Activated naive CD4-positive, alpha-beta T cell treated with anti-CD3 and anti-CD28 coated beads, Interleukin-2, amount 50 U/mL, for 24 hours (primary cell): ENCODE measurements around the gene CHST6.
"Not testable (repeated sequence)": the region's sequence is repeated elsewhere in the genome, so short reads cannot be mapped to it uniquely, and the experiment has no call there.

Experiments
- H3K27ac Mint-ChIP-seq: one replicate; pipeline ENCODE4 v1.8.0; 2021; ENCODE audit warnings: mild to moderate bottlenecking, mixed read lengths
- H3K27me3 Mint-ChIP-seq: one replicate; pipeline ENCODE4 v1.8.0; 2021; ENCODE audit warnings: mixed read lengths
- H3K36me3 Mint-ChIP-seq: one replicate; pipeline ENCODE4 v1.8.0; 2021; ENCODE audit warnings: mixed read lengths
- H3K4me1 Mint-ChIP-seq: one replicate; pipeline ENCODE4 v1.8.0; 2021; ENCODE audit warnings: mixed read lengths
- H3K4me3 Mint-ChIP-seq: one replicate; pipeline ENCODE4 v1.8.0; 2021; ENCODE audit warnings: mild to moderate bottlenecking, mixed read lengths
- H3K9me3 Mint-ChIP-seq: one replicate; pipeline ENCODE4 v1.8.0; 2021; ENCODE audit warnings: mixed read lengths

Gene CHST6

DNA sequence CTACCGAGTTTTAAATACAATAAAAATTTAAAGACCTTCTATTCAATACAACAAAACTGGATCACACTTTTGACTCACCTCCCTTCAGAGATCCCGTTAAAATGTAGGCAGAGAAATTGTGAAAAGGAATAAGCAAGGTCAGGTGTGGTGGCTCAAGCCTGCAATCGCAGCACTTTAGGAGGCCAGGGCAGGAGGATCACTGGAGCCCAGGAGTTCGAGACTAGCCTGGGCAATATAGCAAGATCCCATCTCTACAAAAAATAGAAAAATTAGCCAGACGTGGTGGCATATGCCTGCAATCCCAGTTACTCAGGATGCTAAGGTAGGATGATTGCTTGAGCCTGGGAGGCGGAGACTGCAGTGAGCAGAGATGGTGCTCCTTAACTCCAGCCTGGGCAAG lies 23.9 kb upstream of the CHST6 start:
- Mint-ChIP-seq H3K4me1 (peaks cover 4% of the 10 kb centered on the region), H3K27ac (no peak overlapping the region), H3K36me3 (no peaks in the 10 kb centered on the region), H3K4me3 (no peak overlapping the region), H3K9me3 (no peaks in the 10 kb centered on the region), H3K27me3 (no peaks in the 10 kb centered on the region)

GRCh38 chr16:75516189-75516966 lies 21.1 kb upstream of the CHST6 start:
- H3K9me3 Mint-ChIP-seq, H3K4me1 Mint-ChIP-seq, H3K27ac Mint-ChIP-seq, H3K27me3 Mint-ChIP-seq, H3K36me3 Mint-ChIP-seq: not testable (repeated sequence)
- H3K4me3 Mint-ChIP-seq, result peak overlapping the region; percentile 77

DNA sequence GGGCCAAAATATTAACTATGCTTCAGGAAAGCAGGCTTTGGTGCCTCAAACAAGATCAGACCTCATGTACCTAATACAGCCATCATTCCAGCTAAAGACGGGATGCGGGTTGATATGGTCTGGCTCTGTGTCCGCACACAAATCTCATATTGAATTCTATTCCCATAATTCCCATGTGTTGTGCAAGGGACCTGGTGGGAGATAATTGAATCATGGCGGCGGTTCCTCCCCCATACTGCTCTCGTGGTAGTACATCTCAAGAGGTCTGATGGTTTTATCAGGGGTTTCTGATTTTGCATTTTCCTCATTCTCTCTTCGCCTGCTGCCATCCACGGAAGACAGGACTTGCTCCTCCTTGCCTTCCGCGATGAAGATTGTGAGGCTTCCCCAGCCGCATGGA lies 19.1 kb upstream of the CHST6 start:
- Mint-ChIP-seq H3K9me3 (no peaks in the 10 kb centered on the region), H3K4me3 (no peak overlapping the region), H3K36me3 (no peaks in the 10 kb centered on the region), H3K27me3 (no peaks in the 10 kb centered on the region), H3K4me1 (peaks cover 4% of the 10 kb centered on the region), H3K27ac (no peak overlapping the region)

DNA sequence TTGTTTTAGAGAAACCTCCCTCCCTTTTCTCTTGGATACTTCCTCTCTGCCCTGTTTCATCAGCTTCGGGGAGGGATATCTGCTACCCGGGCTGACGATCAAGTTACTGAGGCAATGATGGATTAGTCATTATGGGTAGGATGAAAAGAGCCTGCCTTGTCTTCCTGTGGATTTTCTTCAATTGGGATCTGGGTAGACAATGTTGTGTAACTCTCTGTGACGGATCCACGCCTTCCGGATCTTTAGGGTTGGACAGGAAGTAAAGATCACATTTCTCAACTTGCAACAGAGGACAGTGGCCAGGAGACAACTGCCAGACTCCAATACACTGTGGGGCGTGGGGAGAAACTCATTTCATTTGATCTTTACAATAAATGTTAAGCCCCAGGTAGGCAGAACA lies 11.3 kb upstream of the CHST6 start:
- H3K36me3 Mint-ChIP-seq, result no peaks in the 10 kb centered on the region
- no peak overlapping the region for H3K27ac Mint-ChIP-seq
- H3K4me3 Mint-ChIP-seq, result no peak overlapping the region
- H3K4me1 Mint-ChIP-seq, result no peaks in the 10 kb centered on the region
- peaks cover 5% of the 10 kb centered on the region for H3K27me3 Mint-ChIP-seq
- H3K9me3 Mint-ChIP-seq, result no peaks in the 10 kb centered on the region

GRCh38 chr16:75506107-75506506 lies 10.9 kb upstream of the CHST6 start:
- H3K4me3 Mint-ChIP-seq, result no peak overlapping the region
- peaks cover 5% of the 10 kb centered on the region for H3K27me3 Mint-ChIP-seq
- no peaks in the 10 kb centered on the region for H3K9me3 Mint-ChIP-seq
- no peaks in the 10 kb centered on the region for H3K36me3 Mint-ChIP-seq
- no peaks in the 10 kb centered on the region for H3K4me1 Mint-ChIP-seq
- H3K27ac Mint-ChIP-seq, result no peak overlapping the region

GRCh38 chr16:75503801-75504200 lies 8.6 kb upstream of the CHST6 start:
- Mint-ChIP-seq H3K9me3 (no peaks in the 10 kb centered on the region), H3K4me3 (no peak overlapping the region), H3K36me3 (no peaks in the 10 kb centered on the region), H3K4me1 (no peaks in the 10 kb centered on the region), H3K27me3 (peaks cover 5% of the 10 kb centered on the region), H3K27ac (no peak overlapping the region)

GRCh38 chr16:75502916-75503605 lies 7.8 kb upstream of the CHST6 start:
- no peaks in the 10 kb centered on the region for H3K9me3 Mint-ChIP-seq
- H3K36me3 Mint-ChIP-seq, result no peaks in the 10 kb centered on the region
- H3K4me3 Mint-ChIP-seq, result no peak overlapping the region
- H3K27me3 Mint-ChIP-seq, result peaks cover 2% of the 10 kb centered on the region
- H3K4me1 Mint-ChIP-seq, result no peaks in the 10 kb centered on the region
- H3K27ac Mint-ChIP-seq, result no peak overlapping the region

DNA sequence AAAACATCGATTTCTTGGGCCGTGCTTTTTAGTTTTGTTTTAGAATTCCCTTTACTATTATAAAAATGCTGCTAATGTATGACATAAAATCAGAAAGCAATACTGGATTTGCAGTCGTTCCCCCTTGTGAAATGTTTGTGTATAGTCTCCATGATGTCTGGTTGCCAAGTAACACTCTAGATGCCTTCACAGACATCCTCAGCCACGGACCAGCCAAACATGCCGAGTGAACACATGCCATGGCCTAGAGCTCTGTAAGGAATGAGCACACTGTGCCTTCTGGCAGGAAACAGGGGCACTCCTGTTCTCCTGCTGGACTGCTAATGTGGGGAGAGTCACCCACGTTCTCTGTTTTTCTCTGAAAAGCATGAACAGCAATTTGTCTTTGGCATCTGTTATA lies 6.6 kb upstream of the CHST6 start:
- not testable (repeated sequence) for H3K4me3 Mint-ChIP-seq, H3K4me1 Mint-ChIP-seq, H3K9me3 Mint-ChIP-seq, H3K27me3 Mint-ChIP-seq, H3K36me3 Mint-ChIP-seq, H3K27ac Mint-ChIP-seq

- H3K36me3 Mint-ChIP-seq, result no peaks in the 10 kb centered on the region
- peaks cover 6% of the 10 kb centered on the region for H3K27me3 Mint-ChIP-seq
- H3K4me1 Mint-ChIP-seq, result no peaks in the 10 kb centered on the region
- H3K27ac Mint-ChIP-seq, result no peak overlapping the region
- no peak overlapping the region for H3K4me3 Mint-ChIP-seq
- H3K9me3 Mint-ChIP-seq, result no peaks in the 10 kb centered on the region
These were observed 6.1 kb upstream of the CHST6 start for GRCh38 chr16:75501359-75501758.

DNA sequence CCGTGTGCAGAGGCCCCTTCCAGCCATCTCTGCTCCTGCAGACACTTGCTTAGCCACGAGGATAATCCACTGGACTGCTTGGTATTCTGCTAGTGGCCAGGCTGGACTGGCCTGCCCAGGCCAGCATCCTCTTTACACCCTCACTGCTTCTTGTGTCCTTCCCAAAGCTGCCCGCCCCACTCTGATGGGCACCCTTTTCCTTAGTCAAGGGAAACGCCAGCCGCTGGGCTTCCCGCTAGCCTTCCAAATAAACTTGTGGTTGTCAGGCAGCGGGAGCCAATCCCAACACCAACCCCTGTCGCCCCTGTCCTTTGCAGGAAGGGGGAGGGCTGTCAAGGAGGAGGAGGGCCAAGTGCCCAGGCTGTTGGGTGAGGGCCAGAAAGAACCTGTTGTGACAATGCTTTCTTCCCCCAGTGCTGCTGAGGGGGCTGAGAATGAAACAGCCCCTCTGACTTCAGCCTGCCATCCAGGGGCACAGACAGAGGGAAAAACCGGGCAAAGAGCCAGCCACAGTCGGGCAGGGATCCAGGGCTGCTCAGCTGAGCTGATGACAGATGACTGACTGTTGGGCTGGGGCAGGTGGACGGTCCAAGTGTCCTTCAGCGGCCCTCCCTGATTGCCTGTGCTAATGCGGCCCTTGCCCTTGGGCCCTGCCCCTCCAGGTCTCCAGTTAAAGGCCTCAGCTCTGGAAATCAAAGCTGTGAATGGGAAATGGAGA lies 3.5 kb upstream of the CHST6 start:
- H3K36me3 Mint-ChIP-seq, H3K27ac Mint-ChIP-seq, H3K4me1 Mint-ChIP-seq, H3K9me3 Mint-ChIP-seq, H3K4me3 Mint-ChIP-seq: not testable (repeated sequence)
- H3K27me3 Mint-ChIP-seq, result peaks cover 12% of the 10 kb centered on the region

DNA sequence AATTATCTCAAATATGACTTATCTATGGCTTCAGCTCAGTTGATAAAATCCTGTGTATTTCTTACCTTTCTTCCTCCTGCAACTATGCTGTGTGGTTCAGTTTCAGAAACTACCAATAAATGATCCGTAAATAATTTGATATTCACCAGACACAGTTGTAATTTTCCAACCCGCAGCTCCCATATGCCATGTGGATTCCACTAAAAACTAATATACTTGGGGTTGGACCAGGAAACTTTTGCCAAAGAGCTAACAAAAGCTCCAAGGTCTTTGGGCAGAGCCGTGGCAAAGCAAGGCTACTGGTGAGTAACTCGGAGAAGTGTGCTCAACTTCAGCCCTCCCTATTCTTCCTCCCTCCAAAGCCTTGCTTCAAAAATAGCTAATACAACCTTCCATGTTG lies 2.3 kb upstream of the CHST6 start:
- peaks cover 20% of the 10 kb centered on the region for H3K27me3 Mint-ChIP-seq
- no peak overlapping the region for H3K27ac Mint-ChIP-seq
- H3K9me3 Mint-ChIP-seq, result no peaks in the 10 kb centered on the region
- H3K36me3 Mint-ChIP-seq, result peaks cover 2% of the 10 kb centered on the region
- H3K4me1 Mint-ChIP-seq, result peaks cover 8% of the 10 kb centered on the region
- no peak overlapping the region for H3K4me3 Mint-ChIP-seq

DNA sequence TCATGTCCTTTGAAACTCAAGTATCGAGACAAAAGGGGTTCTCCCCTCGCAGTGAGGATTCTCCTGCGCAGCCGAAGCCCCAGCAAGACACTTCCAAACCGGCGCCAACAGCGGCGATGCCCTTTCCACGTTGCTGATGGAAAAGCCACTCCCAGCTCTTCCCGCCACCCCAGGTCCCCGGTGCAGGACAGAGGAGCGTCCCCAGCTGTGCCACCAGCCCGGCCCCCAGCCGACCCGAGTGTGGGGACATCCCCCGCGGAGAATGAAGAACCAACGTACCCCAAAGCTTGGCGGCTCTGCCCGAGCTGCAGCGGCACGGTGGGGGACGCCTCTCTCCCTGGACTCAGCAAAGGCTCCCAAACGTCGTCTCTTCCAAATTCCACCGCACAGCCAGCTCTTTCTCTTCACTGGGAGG lies 573 bp downstream of the CHST6 start:
- Mint-ChIP-seq H3K4me3 (peak overlapping the region; percentile 68), H3K4me1 (peaks cover 8% of the 10 kb centered on the region), H3K36me3 (peaks cover 2% of the 10 kb centered on the region), H3K27me3 (peaks cover 20% of the 10 kb centered on the region), H3K27ac (no peak overlapping the region), H3K9me3 (no peaks in the 10 kb centered on the region)

DNA sequence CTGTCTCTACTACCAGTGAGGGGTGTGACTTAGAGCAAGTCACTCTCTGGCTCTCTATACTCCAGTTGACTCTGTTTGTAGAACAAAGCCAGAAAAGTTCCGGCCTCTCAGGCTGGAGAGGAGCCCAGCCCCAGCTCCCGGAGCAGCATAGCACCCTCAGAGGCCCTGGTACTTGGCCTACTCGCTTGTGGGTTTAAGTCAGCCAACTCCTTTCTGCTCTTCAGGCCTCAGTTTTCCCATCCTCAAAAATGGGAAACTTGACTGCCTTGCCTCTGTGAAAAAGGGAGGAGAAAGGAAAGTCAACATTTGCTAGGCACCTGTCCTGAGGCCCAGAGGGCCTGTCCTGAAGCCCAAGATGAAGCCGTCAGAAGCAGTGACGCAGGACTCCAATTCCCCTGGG lies 1.1 kb downstream of the CHST6 start:
- peaks cover 2% of the 10 kb centered on the region for H3K36me3 Mint-ChIP-seq
- peak overlapping the region; percentile 68 for H3K4me3 Mint-ChIP-seq
- H3K27me3 Mint-ChIP-seq, result peaks cover 20% of the 10 kb centered on the region
- H3K27ac Mint-ChIP-seq, result no peak overlapping the region
- H3K9me3 Mint-ChIP-seq, result no peaks in the 10 kb centered on the region
- H3K4me1 Mint-ChIP-seq, result peaks cover 8% of the 10 kb centered on the region

GRCh38 chr16:75491876-75492275 lies 3.4 kb downstream of the CHST6 start:
- Mint-ChIP-seq H3K9me3 (no peaks in the 10 kb centered on the region), H3K4me1 (peaks cover 8% of the 10 kb centered on the region), H3K36me3 (peaks cover 2% of the 10 kb centered on the region), H3K4me3 (no peak overlapping the region), H3K27me3 (peaks cover 16% of the 10 kb centered on the region), H3K27ac (no peak overlapping the region)

GRCh38 chr16:75488322-75488721 lies 6.9 kb downstream of the CHST6 start:
- Mint-ChIP-seq H3K36me3 (no peaks in the 10 kb centered on the region), H3K27ac (no peak overlapping the region), H3K4me3 (no peak overlapping the region), H3K9me3 (no peaks in the 10 kb centered on the region), H3K27me3 (peaks cover 10% of the 10 kb centered on the region), H3K4me1 (no peaks in the 10 kb centered on the region)

DNA sequence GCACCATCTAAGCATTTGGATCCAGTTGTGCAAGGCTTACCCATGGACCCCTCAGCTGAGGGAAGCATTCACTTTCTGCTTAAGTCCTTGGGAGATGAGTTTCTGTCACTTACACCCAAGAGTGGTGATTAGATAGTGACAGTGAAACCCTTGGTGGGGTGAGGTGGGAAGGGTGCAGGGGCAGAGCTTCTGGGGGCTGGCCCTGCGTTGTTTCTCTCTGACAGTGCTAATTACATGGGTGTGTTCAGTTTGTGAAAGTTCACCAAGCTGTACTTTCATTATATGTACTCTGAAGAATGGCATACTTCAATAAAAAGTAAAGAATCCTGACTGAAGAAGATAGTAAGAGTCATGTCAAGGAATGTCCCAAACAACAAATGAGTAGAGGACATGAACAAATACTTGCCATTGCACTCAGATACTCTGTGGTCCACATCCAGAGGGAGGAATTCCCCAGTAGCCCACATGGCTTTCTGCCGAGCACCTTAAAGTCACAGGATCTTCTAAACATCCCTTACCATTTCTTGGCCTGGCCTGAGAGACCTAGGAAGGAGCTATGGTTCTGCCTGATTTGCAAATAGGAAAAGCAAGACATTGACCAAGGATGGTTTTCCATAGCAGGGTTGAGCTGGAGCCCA lies 8.4 kb downstream of the CHST6 start:
- Mint-ChIP-seq H3K4me1 (no peaks in the 10 kb centered on the region), H3K9me3 (no peaks in the 10 kb centered on the region), H3K27me3 (peaks cover 5% of the 10 kb centered on the region), H3K4me3 (no peak overlapping the region), H3K27ac (no peak overlapping the region), H3K36me3 (no peaks in the 10 kb centered on the region)
